HG03095 (cell line): ENCODE data around the gene COL5A2.

ENCODE experiments used
- ATAC-seq: cut with Tn5 transposase; IDR thresholded peaks from one replicate; pipeline ENCODE4 v1.9.1; 2021; ENCODE audit warnings: moderate library complexity; ENCODE audit not compliant: unreplicated experiment

COL5A2 gene

DNA sequence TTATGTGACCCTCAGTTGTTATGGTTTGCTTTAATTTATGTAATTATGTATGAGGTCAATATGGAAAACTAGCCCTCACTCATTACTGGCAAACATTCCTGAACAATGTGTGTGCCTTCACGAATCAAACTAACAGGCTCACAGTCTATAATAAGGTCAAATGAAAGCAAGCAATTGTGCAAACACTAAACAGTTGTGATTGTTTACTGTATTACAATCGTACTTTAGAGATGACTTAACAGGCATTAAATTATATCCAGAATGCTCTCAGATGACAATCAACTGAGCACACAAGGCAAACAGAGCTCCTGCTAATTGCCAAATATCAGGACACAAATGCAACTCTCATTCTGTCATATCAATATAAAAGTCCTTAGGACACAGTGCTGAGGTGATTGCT lies 29.5 kb downstream of the COL5A2 start:
- no peak for ATAC-seq

DNA sequence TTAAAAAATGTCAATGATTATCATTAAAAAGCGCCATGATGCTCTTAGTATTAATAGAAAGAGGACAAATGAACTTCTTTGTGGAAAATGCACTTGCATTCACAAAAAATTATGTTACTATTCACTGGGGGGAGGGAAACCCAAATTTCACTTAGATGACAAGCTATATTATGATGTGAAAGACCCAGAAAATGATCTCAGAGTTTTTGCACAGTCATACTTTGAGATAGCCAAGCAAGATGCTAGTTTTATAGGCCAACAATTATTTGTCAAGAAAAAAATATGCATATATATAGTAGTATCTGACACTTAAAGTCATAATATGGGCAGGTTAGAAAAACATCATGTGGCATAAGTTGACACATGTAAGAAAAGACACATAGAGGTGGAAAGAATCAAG lies 31.6 kb downstream of the COL5A2 start:
- ATAC-seq, result no peak

GRCh38 chr2:189147361-189147760 lies 32.2 kb downstream of the COL5A2 start:
- no peak for ATAC-seq

GRCh38 chr2:189146553-189146952 lies 33.0 kb downstream of the COL5A2 start:
- no peak for ATAC-seq

DNA sequence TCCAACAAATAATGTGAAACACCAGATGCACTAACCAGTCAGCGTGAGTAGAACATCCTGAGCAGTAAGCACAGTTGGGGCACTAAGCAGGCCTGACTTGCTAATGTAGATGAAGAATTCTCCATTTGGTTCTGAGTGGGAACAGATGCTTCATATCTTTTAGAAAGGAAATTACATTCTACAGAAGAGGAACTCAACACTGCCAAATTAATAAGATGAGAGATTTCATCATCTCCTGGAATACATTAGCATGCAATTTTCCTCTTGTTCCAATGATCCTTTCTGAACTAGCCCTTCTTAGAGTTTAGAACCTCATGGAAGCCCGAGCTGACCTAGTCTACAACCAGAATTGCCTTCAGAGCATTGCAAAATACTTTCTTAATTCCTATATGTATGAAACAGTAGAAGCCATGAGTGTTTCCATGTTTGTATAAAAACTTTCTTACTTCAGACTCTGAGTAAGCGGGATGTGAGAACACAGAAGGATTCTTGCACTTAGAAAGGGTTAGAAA lies 34.8 kb downstream of the COL5A2 start:
- no peak for ATAC-seq

DNA sequence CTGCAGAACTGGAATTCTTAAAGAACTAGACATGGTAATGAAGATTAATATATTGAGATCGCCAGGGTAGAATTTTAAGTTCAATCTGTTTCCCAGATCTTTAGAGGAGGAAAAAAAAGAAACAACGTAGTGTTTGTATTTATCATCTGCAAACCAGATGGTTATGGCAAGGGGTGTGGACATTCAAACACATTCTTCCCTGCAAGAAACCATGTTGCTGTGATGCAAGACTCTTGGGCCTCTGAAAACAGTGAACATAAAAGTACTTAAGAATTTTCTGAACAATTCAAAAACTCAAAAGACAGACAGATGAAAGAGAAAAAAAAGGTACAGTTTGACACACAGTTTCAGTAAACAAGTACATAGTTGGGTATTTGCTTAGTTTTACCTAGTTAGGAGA lies 35.6 kb downstream of the COL5A2 start:
- no peak for ATAC-seq

- peak; percentile 96 for ATAC-seq
These were observed 36.4 kb downstream of the COL5A2 start for GRCh38 chr2:189142893-189143759.

DNA sequence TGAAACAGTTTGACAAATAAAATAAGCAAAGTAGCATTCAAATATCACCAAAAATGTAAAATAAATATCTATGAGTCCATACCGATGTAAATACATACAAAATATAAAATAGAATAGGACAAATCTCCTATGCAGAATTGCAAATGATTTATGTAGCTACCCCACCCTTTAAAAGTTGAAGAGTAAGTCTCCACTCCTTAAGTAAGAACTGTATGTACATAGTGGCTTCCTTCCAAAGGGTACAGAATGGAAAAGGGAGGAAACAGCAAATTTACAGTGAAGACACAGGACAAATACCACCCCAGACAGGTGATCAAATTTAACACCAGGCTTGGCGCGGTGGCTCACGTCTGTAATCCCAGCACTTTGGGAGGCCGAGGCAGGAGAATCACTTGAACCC lies 40.8 kb downstream of the COL5A2 start:
- no peak for ATAC-seq

GRCh38 chr2:189137519-189137918 lies 42.0 kb downstream of the COL5A2 start:
- ATAC-seq, result no peak

- no peak for ATAC-seq
These were observed 45.1 kb downstream of the COL5A2 start for GRCh38 chr2:189134485-189134884.

- ATAC-seq, result no peak
These were observed 47.6 kb downstream of the COL5A2 start for GRCh38 chr2:189131991-189132390.

DNA sequence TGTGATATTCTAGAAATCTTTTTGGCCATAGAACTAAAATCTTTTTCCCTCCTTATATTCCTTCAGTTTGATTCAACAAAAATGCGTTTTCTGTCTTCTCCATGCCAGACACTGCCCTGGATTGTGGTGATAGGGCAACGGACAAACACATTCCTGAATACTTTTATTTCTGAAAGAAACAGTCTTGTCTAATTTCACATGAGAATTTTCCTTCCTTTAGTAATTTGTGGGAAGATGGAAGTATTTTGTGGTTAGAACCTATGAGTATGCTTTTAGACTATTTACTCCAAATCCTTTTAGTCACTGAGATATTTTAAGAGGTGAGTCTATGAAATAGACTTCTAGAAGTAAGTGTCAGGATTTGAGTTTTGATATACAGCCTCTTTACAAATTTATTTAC lies 49.6 kb downstream of the COL5A2 start:
- ATAC-seq, result no peak

DNA sequence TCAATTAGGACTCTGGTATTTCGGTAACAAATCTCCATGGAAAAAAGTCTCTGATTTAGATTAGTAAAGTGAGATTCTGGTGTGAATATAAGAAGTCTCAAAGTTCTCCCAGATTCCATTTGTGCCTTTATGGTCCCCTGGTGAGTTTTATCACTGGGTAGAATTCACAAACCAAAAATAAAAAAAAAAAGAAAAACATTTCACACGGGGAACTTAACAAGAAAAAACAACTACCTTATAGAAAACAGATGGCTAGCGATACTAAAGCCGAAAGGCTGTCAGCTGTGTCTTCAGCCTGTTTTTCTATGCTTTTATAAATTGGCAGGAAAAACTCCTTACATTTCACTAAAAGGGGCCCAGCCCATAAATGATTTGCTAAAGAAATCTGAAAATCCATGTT lies 50.6 kb downstream of the COL5A2 start:
- no peak for ATAC-seq

GRCh38 chr2:189127756-189128155 lies 51.8 kb downstream of the COL5A2 start:
- no peak for ATAC-seq

- ATAC-seq, result no peak
These were observed 54.4 kb downstream of the COL5A2 start for GRCh38 chr2:189125195-189125594.

DNA sequence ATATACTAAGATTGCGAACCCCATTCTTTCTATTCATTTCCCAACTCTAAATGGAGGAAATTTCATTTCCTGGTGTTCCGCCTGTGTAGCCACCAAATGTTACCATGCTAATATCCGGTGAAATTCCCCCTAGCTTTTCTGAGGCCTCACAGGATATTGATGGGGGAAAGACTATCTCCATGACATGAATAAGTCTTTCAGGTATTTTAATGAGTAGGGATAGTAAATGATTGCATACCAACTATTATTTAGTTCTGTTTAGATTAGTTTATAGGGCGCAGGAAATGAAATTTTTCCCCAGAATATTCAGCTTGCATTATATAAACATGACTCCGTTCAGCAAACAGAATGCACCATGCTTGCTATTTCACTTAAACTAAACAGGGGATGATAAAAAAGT lies 55.4 kb downstream of the COL5A2 start:
- ATAC-seq, result no peak

GRCh38 chr2:189118386-189118785 lies 61.2 kb downstream of the COL5A2 start:
- ATAC-seq, result no peak

DNA sequence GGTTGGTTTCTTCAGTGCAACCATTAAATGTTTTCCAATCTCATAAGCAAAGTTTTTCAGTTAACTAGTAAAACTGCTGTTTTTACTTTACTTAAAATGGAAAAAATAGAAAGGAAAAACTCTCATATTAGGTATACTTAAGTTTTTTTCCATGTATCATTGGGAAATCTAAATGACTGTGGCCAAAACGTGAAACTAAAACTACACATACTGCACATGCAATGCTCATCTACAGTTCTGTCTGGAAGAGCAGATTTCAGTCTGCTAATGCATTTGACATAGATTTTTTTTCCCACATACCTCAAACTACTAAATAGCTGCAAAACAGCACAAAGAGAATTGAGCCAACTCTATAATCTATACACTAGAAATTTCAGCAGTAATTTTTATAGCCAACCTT lies 62.6 kb downstream of the COL5A2 start:
- ATAC-seq, result no peak

DNA sequence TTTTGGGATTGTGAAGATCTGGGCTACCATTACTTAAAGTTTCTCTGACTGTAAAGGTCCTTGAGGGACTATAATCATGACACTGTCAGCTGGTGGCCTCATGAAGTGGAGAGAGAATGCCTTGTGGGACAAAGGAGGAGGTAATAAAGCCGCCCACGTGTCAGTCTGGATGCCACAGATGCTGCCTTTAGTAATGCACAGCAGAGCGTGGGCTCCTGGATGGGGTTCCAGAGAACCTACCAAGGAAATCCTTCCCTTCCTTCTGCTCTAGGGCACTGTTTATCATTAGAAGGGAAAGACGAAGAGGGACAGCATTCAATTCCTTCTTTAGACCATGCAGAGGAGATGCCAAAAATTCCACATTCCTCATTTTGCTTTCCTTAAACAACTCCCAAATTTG lies 63.5 kb downstream of the COL5A2 start:
- ATAC-seq, result no peak

- ATAC-seq, result no peak
These were observed 64.4 kb downstream of the COL5A2 start for GRCh38 chr2:189115126-189115525.

DNA sequence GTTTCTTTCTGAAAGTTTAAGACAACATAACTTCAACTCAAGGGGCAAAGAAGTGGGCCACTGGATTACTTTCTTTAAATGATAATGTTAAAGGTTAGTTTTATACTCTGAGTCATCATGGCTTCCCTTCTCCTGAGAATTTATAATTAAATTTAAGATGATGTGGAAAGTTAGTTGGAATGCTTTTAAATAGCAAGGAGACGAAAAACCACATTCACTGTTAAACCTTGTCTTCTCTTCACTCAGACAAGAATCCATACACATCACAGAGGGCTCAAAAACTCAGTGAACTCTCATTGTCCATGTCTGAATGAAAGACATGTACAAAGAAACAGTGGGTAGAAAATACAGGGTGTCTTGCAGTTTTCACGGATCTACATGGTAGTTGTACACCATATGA lies 65.6 kb downstream of the COL5A2 start:
- no peak for ATAC-seq

- no peak for ATAC-seq
These were observed 68.4 kb downstream of the COL5A2 start for GRCh38 chr2:189111063-189111715.
